ENCODE data around the gene HKDC1.
"Not testable (repeated sequence)": the region's sequence is repeated elsewhere in the genome, so short reads cannot be mapped to it uniquely, and the experiment has no call there.

The HKDC1 gene

DNA sequence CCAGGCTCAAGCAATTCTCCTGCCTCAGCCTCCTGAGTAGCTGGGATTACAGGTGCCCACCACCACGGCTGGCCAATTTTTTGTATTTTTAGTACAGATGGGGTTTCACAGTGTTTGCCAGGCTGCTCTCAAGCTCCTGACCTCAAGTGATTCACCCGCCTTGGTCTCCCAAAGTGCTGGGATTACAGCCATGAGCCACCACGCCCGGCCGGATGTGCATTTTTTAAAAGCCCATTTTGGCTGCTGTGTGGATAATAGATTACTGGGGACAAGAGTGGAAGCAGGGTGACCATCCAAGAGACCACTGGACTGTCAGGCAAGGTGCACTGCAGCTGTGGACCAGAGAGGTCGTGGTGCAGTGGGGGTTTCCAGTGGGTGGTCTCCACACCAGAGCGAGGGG, 21.4 kb downstream of the HKDC1 start:
- no peak overlapping the region for H3K4me3 Mint-ChIP-seq
- H3K9me3 Mint-ChIP-seq = no peaks in the 10 kb centered on the region
- no peak for DNase-seq
- CTCF ChIA-PET = interaction anchor here (0.9 kb wide), 1 partner anchor 8 kb away, joined by 3 read pairs; no protein-coding TSS in a partner anchor
- no peaks in the 10 kb centered on the region for H3K36me3 Mint-ChIP-seq
- H3K27me3 Mint-ChIP-seq = peaks cover 11% of the 10 kb centered on the region
- peaks cover 31% of the 10 kb centered on the region for H3K4me1 Mint-ChIP-seq
- H3K27ac Mint-ChIP-seq = no peak overlapping the region

DNA sequence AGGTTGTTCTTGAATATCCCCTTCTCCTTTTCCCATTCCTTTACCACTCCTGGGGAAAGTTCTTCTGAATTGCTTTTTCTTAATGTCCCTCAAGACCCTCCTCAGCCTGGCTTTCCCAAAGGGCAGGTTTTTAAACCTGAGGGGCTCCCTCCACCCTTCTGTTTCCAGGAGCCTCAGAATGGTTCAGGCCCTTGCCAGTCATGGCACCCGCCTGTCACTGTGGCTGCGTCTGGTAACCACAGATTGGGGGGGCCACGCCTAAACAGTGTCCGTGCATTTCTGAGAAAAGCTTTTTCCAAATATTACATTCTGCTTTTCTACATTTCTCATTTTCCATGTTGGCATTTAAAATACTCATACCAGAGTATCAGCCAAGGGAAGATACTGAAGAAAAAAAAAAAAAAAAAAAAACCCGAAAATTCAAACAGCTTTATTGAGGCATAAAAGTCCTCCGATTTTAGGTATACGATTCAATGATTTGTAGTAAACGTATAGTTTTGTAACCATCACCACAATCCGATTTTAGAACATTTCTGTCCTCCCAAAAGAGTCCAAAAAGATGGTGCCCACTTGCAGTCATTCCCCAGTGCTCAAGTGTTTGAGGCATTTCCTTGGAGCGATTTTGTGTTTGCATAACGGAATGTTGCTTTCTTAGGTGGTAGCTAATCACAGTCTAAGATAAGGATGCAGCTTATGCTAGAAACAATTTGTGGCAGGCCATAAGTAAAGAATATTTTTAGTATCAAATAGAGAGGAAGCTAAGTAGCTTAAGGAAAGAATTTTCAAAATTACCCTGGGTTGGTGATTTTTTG, 22.1 kb downstream of the HKDC1 start:
- H3K4me3 Mint-ChIP-seq = no peak overlapping the region
- H3K27me3 Mint-ChIP-seq = peaks cover 11% of the 10 kb centered on the region
- no peak overlapping the region for H3K27ac Mint-ChIP-seq
- no peaks in the 10 kb centered on the region for H3K36me3 Mint-ChIP-seq
- H3K4me1 Mint-ChIP-seq = peaks cover 29% of the 10 kb centered on the region
- CTCF ChIA-PET = interaction anchor here (0.8 to 1.4 kb wide), 5 partner anchors 9 to 166 kb away, joined by 3 to 4 read pairs (median 3); no protein-coding TSS in a partner anchor
- no peak for DNase-seq
- H3K9me3 Mint-ChIP-seq = no peaks in the 10 kb centered on the region

DNA sequence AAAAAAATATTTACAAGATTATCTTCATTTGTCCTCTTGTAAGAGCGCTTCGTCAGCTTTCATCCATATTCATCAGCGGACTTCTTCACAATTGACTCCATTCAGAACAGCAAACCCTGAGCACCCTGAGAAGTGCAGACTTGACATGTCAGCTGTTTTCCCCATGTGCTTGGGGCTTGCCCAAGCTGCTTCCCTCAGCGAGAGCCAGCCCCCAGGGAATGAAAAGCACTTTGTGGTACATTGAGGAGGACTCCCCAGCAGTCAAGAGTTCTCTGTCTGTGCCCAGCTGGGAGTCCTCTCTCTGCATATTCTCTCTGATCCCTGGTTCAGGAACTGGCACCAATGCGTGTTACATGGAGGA, 22.7 kb downstream of the HKDC1 start:
- CTCF ChIA-PET = interaction anchor here (0.8 to 1.4 kb wide), 4 partner anchors 12 to 166 kb away, joined by 3 to 4 read pairs (median 4); no protein-coding TSS in a partner anchor

DNA sequence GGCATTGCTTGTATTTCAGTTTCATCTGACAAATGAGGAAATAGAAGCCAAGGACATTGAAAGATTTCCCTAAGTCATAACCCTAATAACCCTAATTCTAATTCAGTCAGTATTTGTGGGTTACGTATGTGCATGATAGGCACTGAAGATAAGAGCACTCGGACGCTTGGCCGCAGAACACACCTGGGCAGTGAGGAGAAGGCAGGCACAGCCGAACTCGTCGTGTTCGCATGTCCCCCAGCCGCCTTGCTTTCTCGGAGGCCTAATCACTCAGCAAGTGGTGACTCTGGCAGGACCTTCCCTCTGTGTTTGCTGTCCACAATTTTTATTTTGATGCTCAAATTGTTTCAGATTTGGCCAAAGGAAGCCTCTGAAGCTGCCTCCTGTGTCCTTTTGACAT, 23.7 kb downstream of the HKDC1 start:
- Mint-ChIP-seq H3K4me3 (no peak overlapping the region), H3K27me3 (peaks cover 11% of the 10 kb centered on the region), H3K27ac (no peak overlapping the region), H3K4me1 (peaks cover 23% of the 10 kb centered on the region), H3K9me3 (no peaks in the 10 kb centered on the region), H3K36me3 (no peaks in the 10 kb centered on the region)
- no peak for DNase-seq
- CTCF ChIA-PET = interaction anchor here (1.4 kb wide), 1 partner anchor 149 kb away, joined by 4 read pairs; no protein-coding TSS in a partner anchor

More for the DNA sequence above, 22.7 kb downstream of the HKDC1 start:
- Mint-ChIP-seq H3K4me1 (peaks cover 23% of the 10 kb centered on the region), H3K4me3 (no peak overlapping the region), H3K27me3 (peaks cover 11% of the 10 kb centered on the region), H3K9me3 (no peaks in the 10 kb centered on the region), H3K27ac (no peak overlapping the region), H3K36me3 (no peaks in the 10 kb centered on the region)
- no peak for DNase-seq

DNA sequence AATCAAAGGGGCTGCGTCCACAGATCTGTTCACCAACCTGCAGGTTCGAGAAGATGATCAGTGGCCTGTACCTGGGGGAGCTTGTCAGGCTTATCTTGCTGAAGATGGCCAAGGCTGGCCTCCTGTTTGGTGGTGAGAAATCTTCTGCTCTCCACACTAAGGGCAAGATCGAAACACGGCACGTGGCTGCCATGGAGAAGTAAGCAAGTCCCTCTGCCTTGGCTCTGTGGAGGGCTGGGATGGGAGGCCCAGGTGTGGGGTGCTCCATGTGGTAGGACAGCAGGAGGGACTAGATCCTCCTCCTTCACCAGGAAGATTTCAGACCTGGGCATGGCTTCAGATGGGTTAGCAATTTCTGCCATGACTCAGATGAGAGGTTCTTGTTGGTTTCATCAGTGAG, 25.9 kb downstream of the HKDC1 start:
- no peak for DNase-seq
- H3K27ac Mint-ChIP-seq = no peak overlapping the region
- CTCF ChIA-PET = interaction anchor here (1.6 kb wide), 1 partner anchor 8 kb away, joined by 5 read pairs; no protein-coding TSS in a partner anchor
- peaks cover 11% of the 10 kb centered on the region for H3K27me3 Mint-ChIP-seq
- no peaks in the 10 kb centered on the region for H3K9me3 Mint-ChIP-seq
- peaks cover 9% of the 10 kb centered on the region for H3K4me1 Mint-ChIP-seq
- no peak overlapping the region for H3K4me3 Mint-ChIP-seq
- peaks cover 2% of the 10 kb centered on the region for H3K36me3 Mint-ChIP-seq

DNA sequence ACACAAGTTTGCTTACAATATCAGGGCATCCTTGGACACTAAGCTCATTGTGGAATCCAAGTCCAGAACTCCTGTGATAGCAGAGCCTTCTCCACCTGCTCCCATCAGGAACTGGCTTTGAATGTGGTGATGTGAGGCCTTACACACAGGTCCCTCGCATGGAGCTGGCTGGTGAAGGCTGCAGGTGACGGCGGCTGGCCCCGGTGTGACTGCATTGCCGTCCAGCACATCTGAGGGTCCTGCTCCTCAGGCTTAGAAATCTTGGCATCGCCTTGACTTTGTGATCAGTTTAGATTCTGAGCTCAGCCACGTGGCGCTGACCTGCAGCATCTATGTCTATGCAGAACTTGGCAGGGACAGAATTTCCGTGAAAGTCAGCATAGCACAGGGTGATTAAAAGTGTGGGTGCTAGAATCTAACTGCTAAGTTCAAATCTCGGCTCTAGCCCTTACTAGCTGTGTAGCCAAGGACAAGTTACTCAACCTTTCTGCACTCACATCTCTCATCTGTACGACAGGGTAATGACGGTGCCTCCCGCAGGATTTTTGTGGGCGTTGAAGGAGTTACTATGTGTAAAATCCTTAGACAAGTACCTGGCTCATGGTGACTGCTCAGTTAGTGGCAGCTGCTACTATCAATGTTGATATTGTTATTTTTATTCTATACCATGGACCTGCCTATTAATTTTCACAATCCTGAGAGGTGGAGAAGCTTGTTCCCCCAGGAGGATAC, 26.6 kb downstream of the HKDC1 start:
- Mint-ChIP-seq H3K9me3 (no peaks in the 10 kb centered on the region), H3K27me3 (peaks cover 9% of the 10 kb centered on the region), H3K36me3 (peaks cover 2% of the 10 kb centered on the region), H3K4me1 (peaks cover 5% of the 10 kb centered on the region), H3K4me3 (no peak overlapping the region), H3K27ac (no peak overlapping the region)
- CTCF ChIA-PET = interaction anchor here (1.6 kb wide), 1 partner anchor 9 kb away, joined by 5 read pairs; no protein-coding TSS in a partner anchor
- no peak for DNase-seq

DNA sequence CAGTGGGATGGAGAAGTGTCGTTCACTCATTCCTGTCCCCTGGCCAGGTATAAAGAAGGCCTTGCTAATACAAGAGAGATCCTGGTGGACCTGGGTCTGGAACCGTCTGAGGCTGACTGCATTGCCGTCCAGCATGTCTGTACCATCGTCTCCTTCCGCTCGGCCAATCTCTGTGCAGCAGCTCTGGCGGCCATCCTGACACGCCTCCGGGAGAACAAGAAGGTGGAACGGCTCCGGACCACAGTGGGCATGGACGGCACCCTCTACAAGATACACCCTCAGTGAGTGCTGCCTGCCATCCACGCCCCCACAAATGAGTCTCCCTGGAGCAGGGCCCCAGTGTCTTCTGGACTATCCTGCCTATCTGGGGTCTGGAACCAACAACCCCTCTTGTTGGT, 27.2 kb downstream of the HKDC1 start:
- peaks cover 2% of the 10 kb centered on the region for H3K4me1 Mint-ChIP-seq
- peaks cover 6% of the 10 kb centered on the region for H3K27me3 Mint-ChIP-seq
- no peaks in the 10 kb centered on the region for H3K9me3 Mint-ChIP-seq
- H3K36me3 Mint-ChIP-seq = peaks cover 3% of the 10 kb centered on the region
- no peak for DNase-seq
- CTCF ChIA-PET = interaction anchor here (1.6 kb wide), 1 partner anchor 9 kb away, joined by 5 read pairs; no protein-coding TSS in a partner anchor
- no peak overlapping the region for H3K4me3 Mint-ChIP-seq
- no peak overlapping the region for H3K27ac Mint-ChIP-seq

DNA sequence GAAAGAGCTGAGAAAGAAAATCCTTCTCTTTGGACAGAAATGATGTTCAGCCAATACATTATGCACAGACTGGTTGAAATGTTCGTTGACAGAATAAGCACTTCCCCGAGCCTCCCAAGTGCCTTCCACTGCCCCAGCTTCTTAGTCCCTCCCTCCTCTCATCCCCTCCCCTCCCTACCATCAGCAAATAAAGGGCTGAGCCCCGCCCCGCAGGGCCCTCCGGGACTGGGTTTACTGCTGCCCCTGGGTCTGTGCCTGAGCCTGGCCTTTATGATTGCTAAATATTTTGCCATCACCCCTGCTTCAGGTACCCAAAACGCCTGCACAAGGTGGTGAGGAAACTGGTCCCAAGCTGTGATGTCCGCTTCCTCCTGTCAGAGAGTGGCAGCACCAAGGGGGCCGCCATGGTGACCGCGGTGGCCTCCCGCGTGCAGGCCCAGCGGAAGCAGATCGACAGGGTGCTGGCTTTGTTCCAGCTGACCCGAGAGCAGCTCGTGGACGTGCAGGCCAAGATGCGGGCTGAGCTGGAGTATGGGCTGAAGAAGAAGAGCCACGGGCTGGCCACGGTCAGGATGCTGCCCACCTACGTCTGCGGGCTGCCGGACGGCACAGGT, 28.1 kb downstream of the HKDC1 start:
- Mint-ChIP-seq H3K9me3 (no peaks in the 10 kb centered on the region), H3K27ac (no peak overlapping the region), H3K4me3 (no peak overlapping the region), H3K4me1 (no peaks in the 10 kb centered on the region), H3K27me3 (peaks cover 2% of the 10 kb centered on the region), H3K36me3 (peaks cover 3% of the 10 kb centered on the region)
- DNase-seq = no peak
- CTCF ChIA-PET = interaction anchor here (0.9 kb wide), 1 partner anchor 8 kb away, joined by 3 read pairs; no protein-coding TSS in a partner anchor

DNA sequence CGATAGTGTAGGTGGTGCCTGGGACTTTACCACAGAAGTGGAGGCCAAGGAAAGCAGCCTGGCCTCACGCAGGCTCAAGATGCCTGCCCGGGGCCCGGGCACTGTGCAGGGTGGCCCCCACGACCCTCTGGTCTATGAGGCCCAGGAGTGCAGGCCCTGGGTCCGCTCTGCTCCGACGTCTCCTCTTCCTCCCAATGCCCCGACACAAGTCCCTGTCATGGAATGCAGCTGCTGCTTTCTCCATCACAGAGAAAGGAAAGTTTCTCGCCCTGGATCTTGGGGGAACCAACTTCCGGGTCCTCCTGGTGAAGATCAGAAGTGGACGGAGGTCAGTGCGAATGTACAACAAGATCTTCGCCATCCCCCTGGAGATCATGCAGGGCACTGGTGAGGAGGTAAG, 29.9 kb downstream of the HKDC1 start:
- CTCF ChIA-PET = no interaction called here
- Mint-ChIP-seq H3K9me3 (no peaks in the 10 kb centered on the region), H3K27me3 (no peaks in the 10 kb centered on the region), H3K27ac (no peak overlapping the region), H3K4me1 (no peaks in the 10 kb centered on the region), H3K36me3 (peaks cover 3% of the 10 kb centered on the region), H3K4me3 (no peak overlapping the region)
- DNase-seq = no peak

DNA sequence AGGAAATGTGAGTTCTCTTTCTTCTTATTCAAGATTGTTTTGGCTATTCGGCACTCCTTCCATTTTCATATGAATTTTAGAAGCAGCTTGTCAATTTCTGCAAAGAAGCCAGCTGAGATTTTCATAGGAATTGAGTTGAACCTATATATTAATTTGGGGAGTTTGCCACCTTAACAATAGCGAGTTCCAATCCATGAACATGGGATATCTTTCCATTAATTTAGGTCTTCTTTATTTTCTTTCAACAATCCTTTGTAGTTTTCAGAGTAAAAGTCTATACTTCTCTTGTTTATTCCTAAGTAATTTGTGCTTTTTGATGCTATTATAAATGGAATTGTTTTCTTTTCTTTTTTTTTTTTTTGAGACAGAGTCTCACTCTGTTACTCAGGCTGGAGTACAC, 31.3 kb downstream of the HKDC1 start:
- H3K27me3 Mint-ChIP-seq, H3K27ac Mint-ChIP-seq, H3K36me3 Mint-ChIP-seq, CTCF ChIA-PET, H3K9me3 Mint-ChIP-seq, H3K4me1 Mint-ChIP-seq, DNase-seq, H3K4me3 Mint-ChIP-seq: not testable (repeated sequence)

DNA sequence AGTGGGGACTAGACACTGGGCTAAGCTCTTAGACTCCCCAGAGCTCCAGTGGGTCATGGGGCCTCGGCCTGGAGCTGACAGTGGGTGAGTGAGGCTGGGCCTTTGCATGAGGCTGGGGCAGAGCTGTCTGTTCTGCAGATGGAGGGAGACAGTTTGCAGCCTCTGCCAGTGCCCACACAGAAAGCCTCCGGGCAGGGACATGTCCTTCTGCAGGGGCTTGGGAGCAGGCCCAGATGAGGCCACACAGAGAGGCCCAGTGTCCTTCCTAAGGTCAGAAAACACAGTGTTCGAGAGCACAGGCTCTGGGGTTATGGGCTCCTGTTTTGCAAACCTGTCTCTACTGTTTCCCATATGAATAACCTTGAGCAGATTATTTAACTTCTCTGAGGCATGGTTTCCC, 33.0 kb downstream of the HKDC1 start:
- no peaks in the 10 kb centered on the region for H3K27me3 Mint-ChIP-seq
- CTCF ChIA-PET = interaction anchor here (0.9 kb wide), 1 partner anchor 9 kb away, joined by 3 read pairs; no protein-coding TSS in a partner anchor
- peaks cover 6% of the 10 kb centered on the region for H3K36me3 Mint-ChIP-seq
- H3K4me3 Mint-ChIP-seq = no peak overlapping the region
- H3K9me3 Mint-ChIP-seq = no peaks in the 10 kb centered on the region
- no peaks in the 10 kb centered on the region for H3K4me1 Mint-ChIP-seq
- no peak for DNase-seq
- H3K27ac Mint-ChIP-seq = no peak overlapping the region

DNA sequence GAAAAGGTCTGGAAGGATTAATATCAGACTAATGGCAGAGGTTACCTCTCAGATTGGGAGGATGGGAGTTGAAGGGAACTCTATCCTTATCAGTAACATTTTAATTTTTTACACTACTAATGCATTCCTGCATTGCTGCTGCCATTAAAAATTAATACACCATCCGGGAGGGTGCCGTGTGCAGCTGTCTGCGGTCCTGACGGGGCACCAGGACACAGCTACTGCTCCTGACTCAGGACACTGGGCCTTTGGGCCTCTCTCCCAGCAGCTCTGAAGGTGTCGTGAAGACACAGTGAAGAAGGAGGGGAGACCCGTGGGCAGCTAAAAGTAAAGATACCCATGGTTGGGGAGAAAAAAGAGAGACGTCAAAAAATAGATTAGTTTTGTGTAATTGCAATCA, 34.7 kb downstream of the HKDC1 start:
- CTCF ChIA-PET = interaction anchor here (0.9 to 1.6 kb wide), 3 partner anchors 12 to 128 kb away, joined by 3 read pairs; no protein-coding TSS in a partner anchor

DNA sequence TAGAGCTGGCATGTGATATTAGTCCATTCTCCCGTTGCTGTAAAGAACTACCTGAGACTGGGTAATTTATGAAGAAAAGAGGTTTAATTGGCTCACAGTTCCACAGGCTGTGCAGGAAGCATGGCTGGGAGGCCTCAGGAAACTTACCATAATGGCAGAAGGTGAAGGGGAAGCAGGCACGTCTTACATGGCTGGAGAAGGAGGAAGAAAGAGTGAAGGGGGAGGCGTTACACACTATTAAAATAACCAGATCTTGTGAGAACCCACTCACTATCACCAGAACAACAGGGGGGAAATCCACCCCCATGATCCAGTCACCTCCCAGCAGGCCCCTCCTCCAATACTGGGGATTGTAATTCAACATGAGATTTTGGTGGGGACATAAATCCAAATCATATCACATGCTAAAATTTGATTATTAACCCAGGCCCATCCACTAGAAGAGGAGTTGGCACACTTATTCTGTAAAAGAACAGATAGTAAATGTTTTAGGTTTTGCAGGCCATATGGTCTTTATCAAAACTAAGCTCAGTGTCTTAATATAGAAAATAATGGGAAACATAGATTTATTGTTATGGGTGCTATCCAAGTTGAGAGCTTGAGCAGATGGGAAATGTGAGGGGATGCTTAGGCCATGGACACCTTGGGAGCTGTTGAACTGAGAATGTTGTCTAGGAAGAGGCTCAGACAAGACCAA, 39.6 kb downstream of the HKDC1 start:
- no peaks in the 10 kb centered on the region for H3K27me3 Mint-ChIP-seq
- H3K27ac Mint-ChIP-seq = no peak overlapping the region
- H3K9me3 Mint-ChIP-seq = no peaks in the 10 kb centered on the region
- DNase-seq = no peak
- peaks cover 21% of the 10 kb centered on the region for H3K4me1 Mint-ChIP-seq
- peaks cover 15% of the 10 kb centered on the region for H3K36me3 Mint-ChIP-seq
- H3K4me3 Mint-ChIP-seq = no peak overlapping the region
- CTCF ChIA-PET = no interaction called here

More for the DNA sequence above, 34.7 kb downstream of the HKDC1 start:
- Mint-ChIP-seq H3K27me3 (no peaks in the 10 kb centered on the region), H3K4me3 (no peak overlapping the region), H3K9me3 (no peaks in the 10 kb centered on the region), H3K36me3 (peaks cover 13% of the 10 kb centered on the region), H3K4me1 (no peaks in the 10 kb centered on the region), H3K27ac (no peak overlapping the region)
- no peak for DNase-seq

DNA sequence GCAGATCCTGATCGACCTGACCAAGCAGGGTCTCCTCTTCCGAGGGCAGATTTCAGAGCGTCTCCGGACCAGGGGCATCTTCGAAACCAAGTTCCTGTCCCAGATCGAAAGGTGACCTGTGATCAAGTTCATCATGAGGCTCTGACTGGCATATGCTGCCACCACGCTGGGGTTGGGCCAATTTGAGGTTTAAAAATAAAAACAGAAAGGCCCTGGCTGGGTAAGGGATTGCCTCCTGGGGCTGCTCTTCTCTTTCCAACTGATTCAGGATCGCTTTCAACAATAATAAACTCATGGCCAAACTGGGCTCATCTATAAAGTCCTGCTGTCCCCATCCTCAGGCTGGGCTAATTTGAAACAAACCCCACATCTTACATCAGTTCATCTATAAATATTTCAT, 41.1 kb downstream of the HKDC1 start:
- Mint-ChIP-seq H3K27me3 (peaks cover 3% of the 10 kb centered on the region), H3K9me3 (no peaks in the 10 kb centered on the region), H3K27ac (peak overlapping the region; percentile 30), H3K4me1 (peaks cover 21% of the 10 kb centered on the region), H3K4me3 (no peak overlapping the region), H3K36me3 (peaks cover 15% of the 10 kb centered on the region)
- CTCF ChIA-PET = no interaction called here
- no peak for DNase-seq

Measured in activated naive CD4-positive, alpha-beta T cell treated with anti-CD3 and anti-CD28 coated beads, Interleukin-2, amount 10 ng/mL, durations not matched to agents 7 days and 5 days (primary cell).